HG03442 (cell line): Measurements from ENCODE around the gene AP1G1.

Source experiments
- ATAC-seq: cut with Tn5 transposase; IDR thresholded peaks from one replicate; pipeline ENCODE4 v1.9.1; 2021; ENCODE audit warnings: mild to moderate bottlenecking, moderate library complexity; ENCODE audit not compliant: unreplicated experiment

Gene AP1G1

GRCh38 chr16:71762186-71762585 is 46.4 kb downstream of the AP1G1 start:
- ATAC-seq = no peak

DNA sequence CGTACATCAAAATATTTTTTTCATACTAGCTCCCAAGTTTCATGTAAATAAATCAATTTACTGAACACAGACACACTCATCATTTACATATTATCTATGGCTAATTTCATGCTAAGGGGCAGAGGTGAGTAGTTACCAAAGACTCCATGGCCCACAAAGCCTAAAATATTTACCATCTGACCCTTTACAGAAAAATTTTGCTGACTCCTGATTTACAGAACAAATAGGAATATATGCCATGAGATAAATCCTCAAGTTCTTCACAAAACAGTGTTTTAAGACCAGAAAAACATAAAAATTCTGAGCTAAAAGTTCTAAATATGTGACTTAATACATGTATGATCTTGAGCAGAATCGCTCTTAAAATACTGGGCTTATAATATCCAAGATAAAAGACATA is 47.5 kb downstream of the AP1G1 start:
- no peak for ATAC-seq

- no peak for ATAC-seq
Measured at GRCh38 chr16:71758293-71758760, 50.3 kb downstream of the AP1G1 start.

DNA sequence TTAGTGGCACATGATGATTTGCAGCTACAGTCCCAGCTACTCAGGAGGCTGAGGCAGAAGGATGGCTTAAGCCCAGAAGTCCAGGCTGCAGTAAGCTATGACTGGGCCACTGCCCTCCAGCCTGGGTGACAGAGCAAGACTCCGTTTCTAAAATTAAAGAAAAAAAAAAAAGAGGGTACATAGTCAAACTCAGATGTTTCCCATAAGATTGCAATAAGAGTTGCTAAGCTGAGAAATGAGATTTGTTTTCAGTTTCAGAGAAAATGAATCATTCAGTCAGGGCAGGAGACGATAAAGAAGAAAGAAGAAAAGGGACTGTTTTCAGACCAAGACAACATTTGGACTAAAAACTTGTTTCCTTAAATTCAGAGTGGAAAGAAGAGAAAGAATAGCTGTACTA is 54.0 kb downstream of the AP1G1 start:
- ATAC-seq = no peak

DNA sequence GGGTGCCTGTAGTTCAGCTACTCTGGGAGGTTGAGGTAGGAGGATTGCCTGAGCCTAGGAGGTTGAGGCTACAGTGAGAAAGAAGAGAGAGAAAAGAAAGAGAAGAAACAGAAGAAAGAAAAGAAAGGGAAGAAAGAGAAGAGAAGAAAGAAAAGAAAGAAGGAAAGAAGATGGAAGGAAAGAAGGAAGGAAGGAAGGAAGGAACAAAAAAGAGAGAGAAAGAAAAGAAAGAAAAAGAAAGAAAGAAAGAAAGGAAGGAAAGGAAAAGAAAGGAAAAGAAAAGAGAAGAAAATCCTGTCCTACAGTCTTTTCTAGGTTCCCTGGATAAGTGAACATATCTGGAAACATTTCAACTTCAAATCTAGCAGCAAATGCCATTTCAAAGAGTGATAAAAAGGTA is 54.5 kb downstream of the AP1G1 start:
- ATAC-seq = no peak

- ATAC-seq = no peak
Measured at GRCh38 chr16:71748226-71748625, 60.4 kb downstream of the AP1G1 start.

DNA sequence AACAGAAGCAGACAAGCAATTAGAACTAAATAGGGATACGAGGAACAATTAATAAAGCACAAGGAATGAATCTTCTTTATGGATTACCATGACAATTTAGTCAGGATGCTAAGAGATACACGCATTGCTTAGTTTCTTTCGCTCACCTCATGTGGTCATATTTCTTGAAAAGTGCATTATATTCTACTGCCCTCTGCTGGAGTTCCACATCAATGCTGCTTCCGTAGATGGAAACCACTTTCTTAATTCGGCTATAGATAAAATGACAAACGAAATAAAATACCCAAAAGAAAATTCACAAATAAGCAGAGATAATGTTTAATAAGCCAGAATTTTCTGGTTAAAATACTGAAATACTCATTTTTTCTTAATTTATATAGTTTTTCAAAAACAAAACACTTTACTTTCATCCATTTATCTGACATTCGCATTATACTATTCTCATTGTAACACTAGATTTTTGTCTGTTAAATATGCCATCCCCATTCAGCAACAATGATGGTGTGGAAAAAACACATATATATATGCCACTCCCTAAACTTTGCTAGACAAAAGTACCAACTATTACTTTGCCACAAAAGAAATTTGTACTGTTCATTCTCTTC is 62.1 kb downstream of the AP1G1 start:
- ATAC-seq = no peak

DNA sequence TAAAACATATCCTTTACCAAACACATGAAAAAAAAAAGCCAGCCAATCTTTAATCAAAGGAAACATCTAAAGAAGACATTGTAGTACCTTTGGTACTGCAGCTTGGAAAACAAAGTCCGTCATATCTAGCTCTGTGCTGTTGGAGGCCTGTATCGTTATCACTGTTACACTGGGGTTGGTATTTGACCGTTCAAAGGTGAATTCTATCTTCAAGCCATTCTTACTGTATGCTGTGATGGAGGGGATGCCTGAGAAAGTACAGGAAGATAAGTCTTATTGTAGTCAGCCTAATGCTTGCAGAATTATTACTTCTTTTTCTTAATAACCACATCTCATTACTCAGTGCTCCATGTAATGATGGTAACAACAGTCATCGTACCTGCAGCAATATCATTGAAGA is 69.8 kb downstream of the AP1G1 start:
- ATAC-seq = no peak

DNA sequence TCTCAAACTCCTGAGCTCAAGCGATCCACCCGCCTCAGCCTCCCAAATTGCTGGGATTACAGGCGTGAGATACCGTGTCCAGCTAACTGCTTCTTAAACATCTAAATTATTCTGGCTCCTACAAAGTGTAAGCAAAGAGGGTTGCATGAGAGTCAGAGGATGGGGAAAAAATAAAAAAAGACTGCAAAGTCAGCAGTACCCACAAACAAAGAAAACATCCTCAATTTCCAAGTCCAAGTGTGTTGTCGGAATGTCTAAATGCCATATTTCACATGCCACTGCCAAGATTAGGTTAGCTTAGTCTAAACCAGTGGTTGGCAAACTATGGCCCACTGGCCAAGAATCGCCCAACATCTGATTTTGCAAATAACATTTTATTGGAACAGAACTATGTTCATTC is 71.1 kb downstream of the AP1G1 start:
- ATAC-seq = no peak

GRCh38 chr16:71734511-71734910 is 74.1 kb downstream of the AP1G1 start:
- ATAC-seq = no peak

DNA sequence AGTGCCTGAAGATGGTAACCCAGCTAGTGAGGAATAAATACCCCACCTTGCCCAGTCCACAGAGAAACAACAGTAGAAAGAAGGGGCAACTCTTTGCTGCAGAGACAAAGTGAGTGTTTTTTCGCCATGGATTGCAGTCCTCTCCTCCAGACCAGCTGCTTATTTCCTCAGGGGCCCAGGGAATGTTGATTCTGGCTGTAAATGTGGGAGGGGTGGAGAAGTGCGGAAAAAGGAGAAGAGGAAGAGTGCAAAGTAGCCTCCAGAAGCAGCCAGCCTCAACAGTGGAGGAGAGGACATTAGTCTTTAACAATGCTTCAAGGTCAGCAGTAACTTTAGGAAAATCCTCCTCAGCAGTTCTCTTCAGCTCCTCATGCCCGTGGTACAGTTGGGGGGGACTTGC is 76.0 kb downstream of the AP1G1 start:
- ATAC-seq = no peak

- no peak for ATAC-seq
Measured at GRCh38 chr16:71727551-71728324, 80.9 kb downstream of the AP1G1 start.

DNA sequence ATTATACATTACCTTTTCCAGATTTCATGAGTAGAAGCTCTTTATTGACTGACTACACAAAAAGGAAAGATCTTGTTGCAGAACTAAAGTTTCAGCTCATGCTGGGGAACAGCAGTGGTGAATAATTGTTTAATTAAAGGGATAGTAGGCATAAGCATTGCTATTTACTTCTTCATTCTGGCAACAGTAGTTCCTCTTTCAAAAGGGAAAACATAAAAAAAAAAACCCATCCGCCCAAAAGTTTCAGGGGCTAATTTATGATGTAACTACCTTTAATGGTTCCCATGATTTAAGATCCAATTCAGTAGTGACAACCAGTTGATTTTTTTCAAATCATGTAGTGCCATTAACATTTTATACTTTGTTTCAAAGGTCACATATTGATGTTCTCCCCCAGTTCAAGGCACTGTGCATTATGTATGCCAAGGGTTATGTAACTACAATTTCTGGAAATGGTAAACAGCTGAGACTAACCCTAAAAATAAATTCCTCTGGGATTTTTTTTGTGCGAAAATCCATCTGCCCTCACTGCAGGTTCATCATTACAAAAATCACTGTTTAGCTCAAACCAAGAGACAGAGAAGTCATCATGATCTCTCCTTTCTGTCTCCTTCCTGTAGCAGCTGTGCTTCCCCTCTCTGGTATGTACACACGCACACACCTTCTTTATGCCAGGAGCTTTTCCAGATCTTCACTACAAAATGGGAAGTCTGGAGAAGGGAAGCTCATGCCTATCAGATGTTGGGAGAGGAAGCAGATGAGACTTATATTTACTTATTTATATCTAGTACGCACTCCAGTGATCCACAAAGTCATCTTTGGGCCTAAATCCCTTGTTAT is 81.9 kb downstream of the AP1G1 start:
- no peak for ATAC-seq

- no peak for ATAC-seq
Measured at GRCh38 chr16:71724320-71724751, 84.3 kb downstream of the AP1G1 start, which contains the start of gene PHLPP2. Gene PHLPP2 (minus strand): TSS chr16:71724701. CDS start chr16:71714795, 9,906 bp downstream.

DNA sequence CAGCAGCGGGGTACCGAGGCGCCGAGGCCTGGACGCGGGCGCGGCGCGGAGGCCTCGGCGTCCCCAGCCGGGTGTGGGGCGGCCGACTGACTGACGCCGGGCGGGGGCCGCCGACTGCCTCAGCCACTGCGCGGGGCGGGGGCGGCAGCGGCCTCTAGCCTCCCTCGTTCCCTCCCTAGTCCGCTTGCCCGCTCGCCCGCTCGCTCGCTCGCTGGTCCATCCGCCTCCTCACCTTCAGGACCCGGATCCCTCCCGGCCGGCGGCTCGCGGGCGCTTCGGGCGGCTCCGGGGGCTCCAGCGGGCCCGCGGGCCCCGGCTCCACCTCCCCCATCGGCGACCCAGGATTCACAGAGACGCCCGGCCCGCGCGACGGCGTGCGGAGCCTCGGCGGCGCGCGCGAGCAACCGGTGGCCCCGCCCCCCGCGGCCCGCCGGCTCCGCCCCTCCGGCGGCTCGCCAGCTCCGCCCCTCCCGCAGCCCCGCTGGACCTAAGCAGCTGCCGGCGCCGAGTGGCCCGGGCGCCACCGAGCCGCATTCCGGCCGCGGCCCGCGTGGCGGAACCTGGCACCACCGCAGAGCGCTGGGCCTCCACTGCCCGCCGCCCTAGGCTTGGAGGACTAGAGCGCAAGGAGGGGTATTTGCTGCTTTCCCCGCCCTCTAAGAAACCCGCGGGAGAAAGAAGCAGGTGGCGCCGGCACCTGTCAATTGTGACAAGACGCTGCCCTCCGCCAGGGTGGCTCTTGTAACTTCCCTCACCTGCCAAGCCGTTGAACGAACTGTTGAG is 84.9 kb downstream of the AP1G1 start:
- peak; percentile 61 for ATAC-seq

DNA sequence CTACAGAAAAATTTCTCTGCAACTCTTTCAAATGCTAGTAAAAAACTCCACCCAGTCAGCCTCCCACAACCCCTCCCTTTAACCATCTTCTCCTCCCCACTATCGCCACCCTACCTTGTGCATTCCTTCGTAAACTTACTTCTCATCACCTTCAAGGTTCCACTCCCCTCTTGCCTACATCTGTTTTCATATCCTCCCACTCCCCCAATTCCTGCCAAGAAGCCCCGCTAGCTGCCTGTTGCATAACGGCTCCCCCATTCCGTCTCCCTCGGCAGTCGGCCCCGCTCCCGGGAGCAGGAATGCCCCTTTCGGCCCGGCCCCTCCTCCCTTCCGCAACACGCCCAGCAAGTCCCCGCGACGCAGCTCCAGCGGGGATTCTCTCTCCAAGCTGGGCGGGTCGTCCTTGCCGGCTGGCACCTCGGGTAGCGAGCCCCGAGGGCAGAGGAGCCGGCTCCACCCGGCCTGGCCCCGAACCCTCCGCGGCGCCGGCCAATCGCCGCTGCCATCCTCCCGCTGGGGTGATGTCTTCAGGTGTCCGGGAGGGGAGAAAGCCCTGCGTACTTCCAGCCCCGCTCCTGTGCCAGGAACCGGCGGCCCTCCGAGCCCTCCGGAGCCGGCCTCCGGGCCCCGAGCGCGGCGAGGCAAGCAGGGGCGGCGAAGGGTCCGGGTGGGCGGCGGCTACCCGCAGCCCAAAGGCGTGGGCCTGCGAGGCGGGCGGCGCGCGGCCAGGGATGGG is 85.7 kb downstream of the AP1G1 start:
- ATAC-seq = peak; percentile 33

- no peak for ATAC-seq
Measured at GRCh38 chr16:71721066-71721740, 87.4 kb downstream of the AP1G1 start.

DNA sequence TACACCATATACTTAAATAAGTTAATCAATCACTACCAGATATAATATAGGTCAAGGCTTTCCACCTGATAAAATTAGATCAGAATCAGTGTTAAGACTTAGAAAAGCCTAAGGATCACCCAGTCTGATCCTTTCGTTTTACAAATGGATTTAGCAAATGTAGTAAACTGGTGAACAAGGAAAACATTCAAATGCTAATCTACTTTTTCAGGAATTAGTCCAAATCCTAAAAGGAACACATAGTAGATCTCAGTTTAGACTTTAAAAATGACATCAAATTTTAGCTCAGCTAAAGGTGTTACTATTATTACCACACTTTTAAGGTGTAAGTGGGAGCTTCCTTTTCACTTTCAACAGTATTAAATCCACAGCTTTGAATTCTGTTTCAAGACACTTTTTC is 96.1 kb downstream of the AP1G1 start:
- no peak for ATAC-seq

GRCh38 chr16:71711789-71712188 is 96.8 kb downstream of the AP1G1 start:
- no peak for ATAC-seq
